Activated CD8-positive, alpha-beta memory T cell treated with anti-CD3 and anti-CD28 coated beads for 4 hours (primary cell): ENCODE measurements around the gene BICRA.
"Not testable (repeated sequence)": the region's sequence is repeated elsewhere in the genome, so short reads cannot be mapped to it uniquely, and the experiment has no call there.

ENCODE experiments used
- DNase-seq, 2 donors: peaks; one replicate each; pipeline ENCODE4 v3.0.0-alpha.2; 2020; ENCODE audit warnings: low read depth in 2 of 2

The BICRA gene

GRCh38 chr19:47630594-47630993 is 21.7 kb downstream of the BICRA start:
- DNase-seq: no peak

GRCh38 chr19:47631681-47632446 is 22.9 kb downstream of the BICRA start:
- no peak for DNase-seq

- DNase-seq: no peak
Observed at GRCh38 chr19:47633517-47633916, 24.6 kb downstream of the BICRA start.

- DNase-seq: no peak
Observed at GRCh38 chr19:47633996-47634395, 25.1 kb downstream of the BICRA start.

- DNase-seq: not testable (repeated sequence)
Observed at GRCh38 chr19:47635152-47635754, 26.3 kb downstream of the BICRA start.

DNA sequence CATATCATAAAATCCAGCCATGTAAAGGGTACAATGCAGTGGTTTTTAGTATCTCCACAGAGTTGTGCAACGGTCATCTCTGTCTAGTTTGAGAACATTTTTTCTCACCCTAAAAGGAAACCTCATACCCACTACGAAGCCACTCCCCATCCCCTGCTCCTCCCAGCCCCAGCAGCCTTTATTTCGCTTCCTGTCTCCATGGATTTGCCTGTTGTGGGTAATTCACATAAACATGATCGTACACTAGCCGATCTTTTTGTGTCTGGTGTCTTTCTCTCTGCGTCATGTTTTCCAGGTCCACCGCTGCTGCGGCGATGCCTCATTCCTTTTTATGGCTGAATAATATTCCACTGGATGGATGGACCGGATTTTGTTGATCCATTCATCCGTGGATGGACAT is 28.6 kb downstream of the BICRA start:
- DNase-seq: no peak

DNA sequence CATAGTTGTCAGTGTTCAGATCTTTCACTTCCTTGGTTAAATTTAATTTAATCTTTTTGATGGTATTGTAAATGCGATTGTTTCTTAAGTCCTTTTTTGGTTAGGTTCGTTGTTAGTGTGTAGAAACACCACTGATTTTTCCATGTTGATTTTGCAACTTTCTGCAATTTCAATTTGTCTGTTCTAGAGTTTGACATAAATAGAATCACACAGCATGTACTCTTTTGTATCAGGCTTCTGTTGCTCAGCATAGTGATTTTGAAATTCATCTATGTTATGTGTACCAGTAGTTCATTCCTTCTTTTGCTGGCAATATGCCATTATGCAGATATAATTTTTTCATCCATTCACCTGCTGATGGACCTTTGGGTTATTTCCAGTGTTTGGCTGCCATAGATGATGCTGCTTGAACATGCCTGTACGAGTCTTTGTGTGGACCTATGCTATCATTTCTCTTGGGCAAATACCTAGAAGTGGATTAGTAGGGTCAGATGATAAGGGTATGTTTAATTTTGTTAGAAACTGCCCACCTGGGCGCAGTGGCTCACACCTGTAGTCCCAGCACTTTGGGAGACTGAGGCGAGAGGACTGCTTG is 33.1 kb downstream of the BICRA start:
- DNase-seq: no peak

- DNase-seq: no peak
Observed at GRCh38 chr19:47643281-47643680, 34.3 kb downstream of the BICRA start.

- DNase-seq: no peak
Observed at GRCh38 chr19:47644199-47644598, 35.3 kb downstream of the BICRA start.

DNA sequence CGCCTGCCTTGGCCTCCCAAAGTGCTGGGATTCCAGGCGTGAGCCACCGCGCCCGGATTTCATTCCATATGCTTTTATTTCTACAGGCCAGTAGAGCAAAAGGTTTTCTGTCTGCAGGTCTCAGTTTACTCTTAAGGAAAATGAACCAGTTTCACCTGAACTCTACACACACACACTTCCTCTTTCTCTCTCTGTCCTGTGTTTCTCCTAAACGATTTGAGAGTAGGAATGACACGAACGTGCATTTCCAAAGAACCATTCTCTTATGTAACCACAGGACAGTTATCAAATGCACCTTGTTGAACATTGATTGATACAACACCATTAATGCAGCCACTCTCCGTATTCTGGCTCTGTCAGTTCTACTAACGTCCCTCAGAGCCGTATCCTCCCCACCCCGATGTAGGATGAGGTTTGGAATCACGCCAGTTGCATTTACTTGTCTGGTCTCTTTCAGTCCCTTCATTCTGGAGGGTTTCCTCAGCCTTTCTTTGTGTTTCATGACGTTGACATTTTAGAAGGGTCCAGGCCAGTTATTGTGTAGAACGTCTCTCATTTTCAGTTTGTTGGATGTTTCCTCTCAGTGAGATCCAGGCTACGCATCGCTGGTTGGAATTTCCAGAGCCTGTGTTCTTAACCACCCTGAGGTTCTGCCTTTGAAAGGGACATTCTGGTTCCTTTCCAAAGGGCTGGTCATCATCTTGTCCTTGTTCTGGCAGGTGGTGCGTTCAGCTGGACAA is 36.0 kb downstream of the BICRA start:
- no peak for DNase-seq

DNA sequence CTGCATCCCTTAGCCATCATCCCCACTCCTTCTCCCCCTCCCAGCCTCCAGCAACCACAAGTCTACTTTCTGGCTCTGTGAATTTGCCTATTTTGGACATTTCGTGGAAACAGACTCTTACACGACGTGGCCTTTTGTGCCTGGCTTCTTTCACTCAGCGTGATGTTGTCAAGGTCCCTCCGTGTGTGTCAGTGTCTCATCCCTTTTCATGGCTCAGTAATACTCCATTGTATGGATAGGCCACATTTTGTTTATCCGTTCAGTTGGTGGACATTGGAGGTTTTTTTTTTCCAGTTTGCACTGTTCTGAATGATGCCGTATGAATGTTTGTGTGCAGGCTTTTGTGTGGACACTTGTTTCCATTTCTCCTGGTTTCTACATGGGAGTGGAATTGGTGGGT is 38.0 kb downstream of the BICRA start:
- no peak for DNase-seq

DNA sequence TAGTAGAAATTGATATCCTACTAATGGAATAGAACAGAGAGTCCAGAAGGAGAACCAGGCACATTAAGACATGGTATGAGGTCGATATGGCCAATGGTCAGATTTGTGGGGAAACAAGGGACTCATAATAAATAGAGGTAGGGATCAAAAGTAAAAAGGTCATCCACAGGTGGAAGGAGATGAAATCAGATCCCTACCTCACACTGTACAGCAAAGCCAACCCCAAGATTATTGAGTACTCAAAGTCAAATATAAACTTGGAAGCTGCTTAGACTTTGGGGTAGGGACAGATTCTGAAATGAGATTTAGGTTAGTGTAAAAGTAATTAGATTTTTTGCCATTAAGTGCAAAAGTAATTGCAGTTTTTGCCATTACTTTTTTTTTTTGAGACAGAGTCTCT is 40.7 kb downstream of the BICRA start:
- DNase-seq: no peak

DNA sequence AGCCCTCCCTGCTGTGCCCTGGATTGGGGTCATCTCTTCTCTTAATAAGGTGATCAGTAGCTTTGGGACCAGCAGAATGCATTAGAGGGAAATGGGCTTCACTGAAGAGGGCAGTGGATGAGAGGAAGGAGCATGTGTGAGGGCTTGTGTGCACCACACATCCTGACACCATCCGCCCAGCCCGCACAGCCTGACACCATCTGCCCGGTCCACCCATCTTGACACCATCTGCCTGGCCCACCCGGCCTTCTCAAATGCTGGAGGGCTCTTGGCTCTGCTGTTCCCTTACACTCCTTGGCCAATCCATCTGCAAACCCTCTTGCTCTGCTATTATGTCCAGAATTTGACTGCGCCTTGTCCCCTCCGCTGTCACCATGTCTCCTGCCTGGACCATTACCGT is 41.8 kb downstream of the BICRA start:
- no peak for DNase-seq

- DNase-seq: no peak
Observed at GRCh38 chr19:47651132-47651531, 42.2 kb downstream of the BICRA start.

- no peak for DNase-seq
Observed at GRCh38 chr19:47651691-47652090, 42.8 kb downstream of the BICRA start.

DNA sequence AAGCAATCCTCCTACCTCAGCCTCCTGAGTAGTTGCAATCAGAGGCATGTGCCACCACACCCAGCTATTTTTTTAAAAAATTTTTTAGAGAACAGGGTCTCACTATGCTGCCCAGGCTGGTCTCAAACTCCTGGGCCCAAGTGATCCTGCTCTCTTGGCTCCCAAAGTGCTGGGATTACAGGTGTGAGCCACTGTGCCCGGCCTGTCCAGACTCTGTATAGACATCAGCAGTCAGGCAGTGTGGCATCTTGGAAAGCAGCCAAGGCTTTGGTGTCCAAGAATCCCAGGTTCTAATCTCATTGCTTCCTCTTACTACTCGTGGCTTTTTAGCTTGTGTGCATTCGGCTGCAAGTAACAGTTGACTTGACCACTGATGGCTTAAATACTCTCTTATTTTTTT is 43.4 kb downstream of the BICRA start:
- no peak for DNase-seq

DNA sequence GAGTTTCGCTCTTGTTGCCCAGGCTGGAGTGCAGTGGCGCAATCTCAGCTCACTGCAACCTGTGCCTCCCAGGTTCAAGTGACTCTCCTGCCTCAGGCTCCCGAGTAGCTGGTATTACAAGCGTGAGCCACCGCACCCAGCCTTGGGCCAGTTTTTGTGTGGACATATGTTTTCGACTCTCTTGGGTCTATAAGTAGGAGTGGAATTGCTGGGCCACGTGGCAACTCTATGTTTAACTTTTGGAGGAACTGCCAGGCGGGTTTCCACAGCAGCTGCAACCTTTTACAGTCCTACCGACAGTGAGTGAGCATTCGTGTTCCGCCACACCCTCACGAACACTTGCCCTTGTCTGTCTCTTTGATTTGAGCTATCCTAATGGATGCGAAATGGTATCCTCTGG is 44.9 kb downstream of the BICRA start:
- DNase-seq: no peak

DNA sequence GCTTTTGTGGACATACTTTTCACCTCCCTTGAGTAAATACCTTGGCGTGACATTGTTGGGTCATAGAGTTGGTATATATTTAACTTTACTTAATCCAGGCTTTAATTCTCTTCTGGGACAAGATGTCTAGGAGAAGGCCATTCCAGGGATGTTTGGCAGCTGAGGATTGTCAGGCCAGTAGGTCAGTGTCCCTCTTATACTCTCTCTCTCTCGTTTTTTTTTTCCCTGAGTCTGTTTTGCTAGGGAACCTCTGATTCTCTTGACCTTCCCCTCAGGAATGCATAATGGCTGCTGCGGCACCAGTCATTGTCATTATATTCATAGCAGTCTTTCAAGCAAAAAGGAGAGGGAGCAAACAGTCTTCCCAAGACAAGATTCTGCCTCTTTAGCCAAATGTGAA is 48.8 kb downstream of the BICRA start:
- DNase-seq: no peak

GRCh38 chr19:47658431-47659348 is 49.8 kb downstream of the BICRA start:
- DNase-seq: no peak

GRCh38 chr19:47660435-47660832 is 51.5 kb downstream of the BICRA start:
- no peak for DNase-seq

GRCh38 chr19:47661161-47661560 is 52.2 kb downstream of the BICRA start:
- DNase-seq: no peak

DNA sequence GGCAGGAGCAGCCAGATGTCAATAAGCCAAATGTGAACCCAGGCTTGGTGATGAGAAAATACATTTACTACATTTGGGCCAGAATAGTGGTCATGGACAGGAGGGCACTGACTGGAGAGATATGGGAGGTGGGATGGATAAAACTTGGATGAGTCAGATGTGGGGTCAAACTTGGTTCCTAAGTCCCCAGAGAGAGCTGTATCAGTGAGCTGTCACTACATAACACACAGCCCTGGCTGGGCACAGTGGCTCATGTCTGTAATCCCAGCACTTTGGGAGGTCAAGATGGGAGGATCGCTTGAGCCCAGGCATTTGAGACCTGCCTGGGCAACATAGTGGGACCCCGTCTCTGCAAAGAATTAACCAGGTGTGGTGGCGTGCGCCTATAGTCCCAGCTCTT is 52.7 kb downstream of the BICRA start:
- no peak for DNase-seq
